HPDE6-E6E7 (cell line): ENCODE measurements around the gene SMIM31.

Experiments used
- DNase-seq: peaks from one replicate; pipeline ENCODE4 v3.0.0; 2011; ENCODE audit warnings: missing footprints; ENCODE audit errors: extremely low spot score

SMIM31 gene

DNA sequence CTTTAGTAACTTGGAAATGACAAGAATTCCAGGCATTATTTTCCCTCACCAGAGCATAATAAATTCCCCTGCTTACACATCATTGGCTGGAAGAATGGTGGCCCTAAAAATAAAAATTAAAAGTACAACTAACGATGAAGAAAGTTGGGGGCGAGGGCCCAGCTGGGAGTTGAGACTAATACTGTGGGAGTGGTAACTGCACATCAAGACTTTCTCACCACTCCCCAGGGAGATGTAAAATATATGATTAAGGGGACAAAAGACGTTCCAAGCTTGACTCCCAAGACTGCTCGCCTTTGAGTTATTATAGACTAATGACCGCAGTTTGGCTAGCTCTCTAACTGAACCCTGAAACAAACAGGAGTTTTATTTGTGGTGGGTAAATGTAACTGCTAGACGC, 30.0 kb downstream of the SMIM31 start:
- DNase-seq: no peak

DNA sequence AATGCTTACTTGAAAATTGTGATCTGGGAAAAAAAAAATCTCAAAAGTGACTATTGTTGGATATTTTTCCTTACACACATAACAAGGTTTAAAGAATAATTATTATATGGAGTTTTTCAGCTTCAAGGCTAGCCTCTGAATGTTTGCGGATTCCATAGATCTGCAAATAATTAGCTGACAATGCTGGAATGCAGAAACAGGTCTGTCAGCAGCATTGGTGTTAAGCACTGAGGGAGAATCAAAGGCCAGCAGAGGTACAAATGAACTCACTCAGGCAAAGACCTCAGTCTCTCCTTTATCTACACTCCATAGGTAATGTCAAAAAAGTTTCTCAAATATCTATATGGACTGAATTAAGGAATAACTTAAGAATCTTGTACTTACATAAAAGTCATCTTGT, 35.1 kb downstream of the SMIM31 start:
- no peak for DNase-seq

DNA sequence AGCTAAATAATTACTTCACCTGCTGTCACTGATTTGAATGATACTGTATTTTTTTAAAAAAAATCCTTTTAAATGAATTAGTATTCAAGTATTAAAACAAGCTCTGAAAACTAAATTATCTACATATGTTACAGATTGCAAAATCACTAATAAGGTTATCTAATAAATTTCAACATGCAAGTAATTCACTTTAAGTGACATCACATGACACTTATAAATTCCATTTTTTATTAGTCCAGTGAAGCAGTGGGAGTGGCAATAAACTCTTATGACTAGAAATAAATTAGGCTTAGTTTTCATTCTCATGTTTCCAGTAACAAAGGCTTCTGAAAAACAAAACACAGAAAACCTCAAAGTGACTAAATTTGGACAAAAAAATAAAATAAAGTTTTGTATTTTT, 36.3 kb downstream of the SMIM31 start:
- no peak for DNase-seq

- no peak for DNase-seq
These were observed 45.5 kb downstream of the SMIM31 start for GRCh38 chr4:164799410-164799809.

DNA sequence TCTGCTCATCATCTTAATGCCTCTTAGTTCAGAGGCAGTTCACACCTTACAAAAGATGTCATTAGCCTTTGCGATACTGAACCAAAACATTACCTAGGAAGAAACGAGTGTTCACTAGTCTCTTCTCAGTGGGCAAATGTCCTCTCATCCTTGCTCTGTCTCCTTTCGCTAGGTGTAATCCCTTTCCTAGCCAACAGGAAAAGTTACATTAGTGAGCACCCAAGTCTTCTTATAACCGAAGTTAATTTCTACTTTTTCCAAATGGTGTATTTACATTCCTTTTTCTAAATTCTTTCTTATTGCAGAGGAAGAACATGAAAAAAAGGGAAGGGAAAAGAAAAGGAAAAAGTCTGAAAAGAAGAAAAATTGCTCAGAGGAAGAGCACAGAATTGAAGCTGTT, 46.9 kb downstream of the SMIM31 start:
- DNase-seq: no peak

GRCh38 chr4:164802301-164802901, 48.5 kb downstream of the SMIM31 start:
- no peak for DNase-seq

DNA sequence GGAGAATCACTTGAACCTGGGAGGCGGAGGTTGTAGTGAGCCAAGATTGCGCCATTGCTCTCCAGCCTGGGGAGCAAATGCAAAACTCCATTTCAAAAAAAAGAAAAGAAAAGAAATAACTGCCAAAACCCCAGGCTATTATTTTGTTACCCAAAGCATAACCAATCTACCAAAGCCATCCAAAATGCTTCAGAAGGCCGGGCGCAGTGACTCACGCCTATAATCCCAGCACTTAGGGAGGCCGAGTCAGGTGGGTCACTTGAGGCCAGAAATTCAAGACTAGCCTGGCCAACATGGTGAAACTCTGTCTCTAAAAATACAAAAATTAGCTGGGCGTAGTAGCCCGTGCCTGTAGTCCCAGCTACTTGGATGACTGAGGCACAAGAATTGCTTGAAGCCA, 49.8 kb downstream of the SMIM31 start:
- no peak for DNase-seq

DNA sequence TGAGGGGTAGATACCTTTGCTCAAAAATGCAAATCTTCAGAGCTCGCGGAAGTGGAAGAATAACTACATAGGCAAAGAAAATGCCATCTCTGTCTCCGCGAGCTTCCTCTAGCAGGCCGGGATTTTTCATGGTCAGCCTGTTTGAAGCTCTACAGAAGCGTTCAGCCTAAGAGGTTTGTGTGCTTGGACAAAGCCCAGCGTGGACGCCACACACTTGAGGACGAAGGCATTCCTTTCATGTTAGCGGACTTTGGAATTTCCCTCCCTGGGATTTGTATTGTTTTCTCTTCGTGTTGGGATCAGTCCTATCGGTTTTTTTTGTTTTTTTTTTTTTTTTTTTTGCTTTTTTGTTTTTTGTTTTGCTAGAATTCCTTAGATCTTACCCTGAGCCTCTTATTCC, 53.7 kb downstream of the SMIM31 start:
- no peak for DNase-seq

- DNase-seq: no peak
These were observed 59.6 kb downstream of the SMIM31 start for GRCh38 chr4:164813554-164813953.

DNA sequence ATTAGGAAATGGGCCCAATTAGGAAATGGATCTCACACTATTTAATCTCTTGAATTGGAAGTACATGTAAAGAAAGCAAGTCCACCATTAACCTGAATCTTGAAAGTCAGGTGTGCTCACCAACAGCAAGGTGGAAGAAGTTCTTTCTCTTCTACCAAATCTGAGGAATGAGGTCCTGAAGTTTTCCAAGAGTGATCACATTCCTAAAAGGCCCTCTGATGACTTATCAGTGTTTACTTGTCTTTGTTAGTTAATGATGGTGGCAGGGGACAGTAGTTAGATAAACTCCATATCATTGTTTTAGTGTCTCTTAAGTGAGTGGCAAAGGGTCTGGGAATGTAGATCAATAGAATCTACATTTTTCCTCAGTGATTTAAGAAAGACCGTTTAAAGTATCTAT, 61.8 kb downstream of the SMIM31 start:
- DNase-seq: no peak

- DNase-seq: no peak
These were observed 65.4 kb downstream of the SMIM31 start for GRCh38 chr4:164819366-164819765.

GRCh38 chr4:164821711-164822110, 67.8 kb downstream of the SMIM31 start:
- no peak for DNase-seq

- no peak for DNase-seq
These were observed 70.7 kb downstream of the SMIM31 start for GRCh38 chr4:164824581-164824980.

- DNase-seq: no peak
These were observed 75.0 kb downstream of the SMIM31 start for GRCh38 chr4:164828955-164829354.

GRCh38 chr4:164846566-164846965, 92.6 kb downstream of the SMIM31 start:
- no peak for DNase-seq

DNA sequence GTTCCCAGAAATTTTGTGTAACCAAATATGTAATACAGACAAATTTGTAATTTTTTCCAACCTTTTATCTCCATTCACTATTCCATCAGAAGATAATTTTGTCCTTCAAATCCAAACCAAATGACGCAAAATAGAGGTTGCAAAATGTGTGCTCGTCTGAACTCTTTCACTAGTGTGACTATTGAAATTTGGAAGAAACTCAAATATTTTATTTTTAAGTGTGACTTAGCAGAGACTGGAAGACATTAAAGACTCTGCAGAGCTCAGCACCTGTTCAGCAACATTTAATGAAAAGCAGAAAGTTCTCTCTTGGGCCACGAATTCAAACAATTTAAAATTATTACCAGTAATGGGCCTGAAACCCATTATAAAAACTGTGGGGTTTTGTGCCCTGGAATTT, 93.1 kb downstream of the SMIM31 start:
- DNase-seq: no peak

GRCh38 chr4:164847967-164848649, 94.2 kb downstream of the SMIM31 start:
- no peak for DNase-seq
